ENCODE data around the gene ZCCHC14. TPM values are rescaled to one million over a fixed set of nuclear protein-coding genes. Genes with fewer than 3 reads are reported as not detected.

Gene ZCCHC14
- total and polyA plus RNA-seq, 2 of the 13 experiments (the other 11 are each of a cell fraction or from before 2014, with no cell fraction given), result 12.4 to 12.5 TPM

DNA sequence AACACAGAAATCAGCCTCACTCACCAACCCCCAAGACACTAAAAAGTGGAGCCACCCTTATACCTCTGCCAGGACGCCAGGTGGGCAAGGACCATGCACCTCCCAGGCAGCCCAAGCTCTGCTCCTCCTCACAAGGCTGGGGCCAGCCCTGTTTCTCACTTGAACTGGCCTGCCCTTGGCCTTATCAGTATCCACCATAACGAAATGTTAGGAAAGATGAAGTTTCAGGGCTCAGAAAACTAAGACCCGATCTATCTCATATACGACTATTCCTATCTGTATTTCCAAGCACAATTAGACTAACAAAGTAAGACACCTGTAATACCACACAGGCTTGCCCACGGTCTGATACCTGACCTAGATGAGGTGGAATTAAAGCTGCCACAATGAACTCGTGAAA lies 116.2 kb downstream of the ZCCHC14 start (continued):
- TF ChIP-seq, protein P1, sequence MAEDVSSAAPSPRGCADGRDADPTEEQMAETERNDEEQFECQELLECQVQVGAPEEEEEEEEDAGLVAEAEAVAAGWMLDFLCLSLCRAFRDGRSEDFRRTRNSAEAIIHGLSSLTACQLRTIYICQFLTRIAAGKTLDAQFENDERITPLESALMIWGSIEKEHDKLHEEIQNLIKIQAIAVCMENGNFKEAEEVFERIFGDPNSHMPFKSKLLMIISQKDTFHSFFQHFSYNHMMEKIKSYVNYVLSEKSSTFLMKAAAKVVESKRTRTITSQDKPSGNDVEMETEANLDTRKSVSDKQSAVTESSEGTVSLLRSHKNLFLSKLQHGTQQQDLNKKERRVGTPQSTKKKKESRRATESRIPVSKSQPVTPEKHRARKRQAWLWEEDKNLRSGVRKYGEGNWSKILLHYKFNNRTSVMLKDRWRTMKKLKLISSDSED (CRISPR knock-in tag; IDR thresholded peaks at IDR 0.05), result no peak
- TF ChIP-seq, protein P2, sequence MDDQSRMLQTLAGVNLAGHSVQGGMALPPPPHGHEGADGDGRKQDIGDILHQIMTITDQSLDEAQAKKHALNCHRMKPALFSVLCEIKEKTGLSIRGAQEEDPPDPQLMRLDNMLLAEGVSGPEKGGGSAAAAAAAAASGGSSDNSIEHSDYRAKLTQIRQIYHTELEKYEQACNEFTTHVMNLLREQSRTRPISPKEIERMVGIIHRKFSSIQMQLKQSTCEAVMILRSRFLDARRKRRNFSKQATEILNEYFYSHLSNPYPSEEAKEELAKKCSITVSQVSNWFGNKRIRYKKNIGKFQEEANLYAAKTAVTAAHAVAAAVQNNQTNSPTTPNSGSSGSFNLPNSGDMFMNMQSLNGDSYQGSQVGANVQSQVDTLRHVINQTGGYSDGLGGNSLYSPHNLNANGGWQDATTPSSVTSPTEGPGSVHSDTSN (CRISPR knock-in tag; IDR thresholded peaks at IDR 0.05; ENCODE audit: borderline replicate concordance), result no peak
- TF ChIP-seq MBNL3 (CRISPR knock-in tag; conservative IDR thresholded peaks at IDR 0.05) (no peak), POLR2AphosphoS2 (IDR thresholded peaks at IDR 0.05; ENCODE audit: low read depth, low read length) (peak; percentile 66; the same call in 1 of the 2 replicates), FOXA1 (IDR thresholded peaks at IDR 0.05) (no peak), FOXA1 (CRISPR knock-in tag; IDR thresholded peaks at IDR 0.05) (no peak), SRY (CRISPR knock-in tag; IDR thresholded peaks at IDR 0.05) (no peak), SATB2 (CRISPR knock-in tag; IDR thresholded peaks at IDR 0.05) (no peak), KAT7 (CRISPR knock-in tag; IDR thresholded peaks at IDR 0.05; ENCODE audit: borderline replicate concordance) (0 out of 2 replicates have a peak, but pooled peaks have one; percentile 13)
- TF ChIP-seq, protein P3, sequence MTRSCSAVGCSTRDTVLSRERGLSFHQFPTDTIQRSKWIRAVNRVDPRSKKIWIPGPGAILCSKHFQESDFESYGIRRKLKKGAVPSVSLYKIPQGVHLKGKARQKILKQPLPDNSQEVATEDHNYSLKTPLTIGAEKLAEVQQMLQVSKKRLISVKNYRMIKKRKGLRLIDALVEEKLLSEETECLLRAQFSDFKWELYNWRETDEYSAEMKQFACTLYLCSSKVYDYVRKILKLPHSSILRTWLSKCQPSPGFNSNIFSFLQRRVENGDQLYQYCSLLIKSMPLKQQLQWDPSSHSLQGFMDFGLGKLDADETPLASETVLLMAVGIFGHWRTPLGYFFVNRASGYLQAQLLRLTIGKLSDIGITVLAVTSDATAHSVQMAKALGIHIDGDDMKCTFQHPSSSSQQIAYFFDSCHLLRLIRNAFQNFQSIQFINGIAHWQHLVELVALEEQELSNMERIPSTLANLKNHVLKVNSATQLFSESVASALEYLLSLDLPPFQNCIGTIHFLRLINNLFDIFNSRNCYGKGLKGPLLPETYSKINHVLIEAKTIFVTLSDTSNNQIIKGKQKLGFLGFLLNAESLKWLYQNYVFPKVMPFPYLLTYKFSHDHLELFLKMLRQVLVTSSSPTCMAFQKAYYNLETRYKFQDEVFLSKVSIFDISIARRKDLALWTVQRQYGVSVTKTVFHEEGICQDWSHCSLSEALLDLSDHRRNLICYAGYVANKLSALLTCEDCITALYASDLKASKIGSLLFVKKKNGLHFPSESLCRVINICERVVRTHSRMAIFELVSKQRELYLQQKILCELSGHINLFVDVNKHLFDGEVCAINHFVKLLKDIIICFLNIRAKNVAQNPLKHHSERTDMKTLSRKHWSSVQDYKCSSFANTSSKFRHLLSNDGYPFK (CRISPR knock-in tag; IDR thresholded peaks at IDR 0.05; ENCODE audit: borderline replicate concordance), result no peak

Data from HepG2 (cell line).